GM21825 (cell line): Measurements from ENCODE around the gene BRSK2.

ENCODE experiments used
- ATAC-seq: cut with Tn5 transposase; IDR thresholded peaks from one replicate; pipeline ENCODE4 v1.9.1; 2021; ENCODE audit warnings: mild to moderate bottlenecking, moderate library complexity; ENCODE audit not compliant: unreplicated experiment

The BRSK2 gene

DNA sequence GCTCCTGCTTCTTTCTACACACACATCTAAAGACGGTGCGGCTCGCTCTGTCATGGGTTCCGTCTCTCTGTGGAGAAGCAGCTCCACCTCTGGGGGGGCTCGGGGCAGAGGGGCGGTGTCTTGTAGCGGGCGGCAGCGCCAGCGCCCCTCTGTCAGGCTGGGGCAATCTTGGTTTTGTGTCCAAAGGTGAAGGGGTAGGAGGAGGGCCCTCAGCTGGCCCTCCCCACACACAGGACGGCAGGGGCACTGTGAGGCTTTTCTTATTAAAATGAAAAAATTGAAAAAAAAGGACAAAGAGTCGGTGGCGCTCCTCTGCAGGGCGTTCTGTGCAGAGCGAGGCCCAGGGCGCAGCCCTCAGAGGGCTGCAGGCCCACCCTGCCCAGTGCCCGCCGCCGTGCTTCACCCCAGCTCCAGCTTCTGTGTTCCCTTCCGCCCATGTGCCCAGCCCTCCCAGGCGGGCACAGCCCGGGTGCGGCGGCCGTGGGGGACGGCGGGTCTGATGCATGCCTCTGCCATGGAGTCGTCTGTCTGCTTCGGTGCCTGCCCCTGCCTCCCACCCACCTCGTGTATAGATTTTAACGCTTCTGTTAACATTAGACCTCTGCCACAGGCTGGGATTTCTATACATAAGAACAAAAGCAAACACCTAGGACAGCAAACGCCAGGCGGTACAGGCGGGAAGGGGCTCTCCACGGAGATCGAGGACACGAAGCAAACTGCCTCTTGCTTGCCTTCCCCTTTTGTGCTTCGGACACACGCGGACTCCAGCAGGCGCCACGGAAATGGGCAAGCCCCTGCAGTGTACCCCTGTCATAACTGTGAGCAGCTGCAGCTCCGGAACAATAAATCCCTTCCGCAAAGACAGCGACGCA lies 72.3 kb downstream of the BRSK2 start:
- ATAC-seq: no peak

DNA sequence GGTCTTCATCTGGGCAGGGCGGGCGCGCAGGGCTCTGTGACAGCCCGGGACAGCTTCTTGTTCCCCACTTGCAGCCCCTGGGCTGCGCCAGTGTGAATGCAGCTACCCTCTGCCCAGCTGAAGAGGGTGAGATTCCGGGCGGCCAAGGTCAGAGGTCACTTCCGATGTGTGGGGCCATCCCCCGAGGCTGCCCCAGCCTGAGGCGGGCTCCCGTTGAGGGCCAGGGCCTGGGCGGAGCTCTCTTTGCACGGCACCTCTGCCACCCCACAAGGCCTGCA lies 72.9 kb downstream of the BRSK2 start:
- no peak for ATAC-seq

DNA sequence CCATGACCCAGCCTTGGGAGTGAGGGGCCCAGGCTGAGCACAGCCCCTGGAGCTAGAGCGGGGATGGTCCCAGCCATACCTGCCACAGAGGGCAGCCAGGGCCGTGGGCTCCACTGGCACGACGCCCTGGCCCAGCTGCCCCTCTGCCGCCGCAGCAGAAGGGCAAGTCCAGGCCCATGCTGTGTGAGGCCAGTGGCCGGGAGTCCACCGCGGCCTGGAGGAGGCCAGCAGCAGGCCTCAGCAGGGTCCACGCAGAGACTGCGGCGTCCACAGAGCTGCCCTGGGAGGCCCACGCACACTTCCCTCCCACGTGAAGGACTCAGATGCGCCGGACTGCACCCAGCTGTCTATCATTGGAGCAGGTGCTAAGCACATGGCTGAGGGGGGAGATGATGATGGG lies 73.3 kb downstream of the BRSK2 start:
- no peak for ATAC-seq

DNA sequence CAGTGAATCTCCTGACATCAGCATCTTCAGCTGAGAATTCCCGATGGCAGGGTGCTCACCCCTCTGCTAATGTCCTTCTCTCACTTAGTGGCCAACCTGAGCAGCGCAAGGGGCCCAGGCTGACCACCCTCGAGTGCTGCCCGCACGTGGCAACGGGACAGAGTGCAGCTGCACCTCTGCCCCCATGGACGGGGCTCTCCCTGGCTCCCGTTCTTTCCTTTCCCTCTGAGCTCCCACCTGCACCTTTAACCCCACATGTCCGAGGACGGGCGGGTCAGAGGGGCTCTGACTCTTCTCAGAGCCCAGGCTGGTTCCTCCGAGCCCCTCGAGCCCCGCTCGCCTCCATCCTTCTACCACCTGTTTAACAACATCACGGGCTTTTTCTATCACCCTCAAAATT lies 77.0 kb downstream of the BRSK2 start:
- no peak for ATAC-seq

DNA sequence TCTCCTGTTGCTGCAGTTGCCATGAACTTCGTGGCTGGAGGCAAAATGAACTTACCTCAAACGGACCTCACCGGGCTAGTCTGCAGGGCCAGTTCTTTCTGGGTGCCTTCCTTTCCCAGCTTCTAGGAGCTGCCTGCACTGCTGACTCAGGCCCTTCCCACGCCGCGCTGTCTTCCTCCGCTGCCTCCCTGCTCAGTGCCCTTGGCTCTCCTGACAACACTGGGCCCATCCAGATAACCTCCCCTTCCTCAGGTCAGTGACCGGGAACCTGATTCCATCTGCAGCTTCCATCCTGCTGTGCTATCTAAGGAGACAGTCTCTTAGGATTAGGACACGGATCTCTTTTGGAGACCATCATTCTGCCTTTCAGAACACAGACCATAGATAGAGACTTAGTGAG lies 77.5 kb downstream of the BRSK2 start:
- no peak for ATAC-seq

DNA sequence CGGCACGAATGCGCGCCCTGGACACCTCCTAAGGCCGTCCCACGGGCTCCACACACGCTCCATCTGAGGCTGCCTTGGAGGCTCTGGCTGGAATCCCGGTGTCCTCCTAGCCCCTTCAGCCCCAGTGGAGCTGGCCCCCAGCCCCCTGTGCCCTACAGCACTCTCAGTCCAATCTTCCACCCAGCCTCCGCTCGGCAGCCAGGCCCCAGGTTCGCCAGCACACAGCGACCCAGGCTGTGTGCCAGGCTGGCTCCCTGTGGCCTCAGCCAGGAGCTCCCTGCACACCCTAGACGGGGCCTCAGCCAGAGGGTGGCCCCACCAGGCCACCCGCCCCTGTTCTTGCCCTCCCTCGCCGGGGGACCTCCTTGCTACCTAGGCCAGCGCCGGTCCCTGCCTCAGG lies 78.3 kb downstream of the BRSK2 start:
- ATAC-seq: no peak

DNA sequence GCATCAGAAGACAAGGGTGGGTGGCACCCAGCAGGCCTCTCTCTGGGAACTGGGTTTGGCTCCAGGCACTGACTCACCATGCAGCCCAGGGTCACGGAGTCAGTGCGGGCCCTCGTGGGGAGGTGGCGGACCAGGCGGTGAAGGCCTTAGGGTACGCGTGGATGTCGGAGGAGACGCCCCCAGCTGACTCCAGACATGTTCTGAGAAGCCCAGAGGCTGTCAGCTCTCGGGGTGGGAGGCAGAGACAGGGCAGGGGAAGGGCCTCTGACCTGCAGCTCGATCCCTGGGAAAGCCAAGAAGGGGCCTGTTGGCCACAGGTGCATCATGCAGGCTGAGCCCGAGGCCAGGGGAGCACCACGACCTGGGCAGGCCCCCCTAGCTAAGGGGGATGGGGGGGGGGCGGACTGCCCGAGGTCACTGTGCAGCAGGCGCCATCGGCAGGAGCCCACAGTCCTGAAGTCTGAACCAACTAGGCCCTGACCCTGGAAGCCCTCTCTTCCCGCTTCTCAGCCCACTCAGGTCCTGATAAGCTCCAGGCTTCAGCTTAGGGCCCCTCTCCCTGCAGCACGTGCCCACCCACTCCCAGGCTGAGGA lies 78.8 kb downstream of the BRSK2 start:
- no peak for ATAC-seq

DNA sequence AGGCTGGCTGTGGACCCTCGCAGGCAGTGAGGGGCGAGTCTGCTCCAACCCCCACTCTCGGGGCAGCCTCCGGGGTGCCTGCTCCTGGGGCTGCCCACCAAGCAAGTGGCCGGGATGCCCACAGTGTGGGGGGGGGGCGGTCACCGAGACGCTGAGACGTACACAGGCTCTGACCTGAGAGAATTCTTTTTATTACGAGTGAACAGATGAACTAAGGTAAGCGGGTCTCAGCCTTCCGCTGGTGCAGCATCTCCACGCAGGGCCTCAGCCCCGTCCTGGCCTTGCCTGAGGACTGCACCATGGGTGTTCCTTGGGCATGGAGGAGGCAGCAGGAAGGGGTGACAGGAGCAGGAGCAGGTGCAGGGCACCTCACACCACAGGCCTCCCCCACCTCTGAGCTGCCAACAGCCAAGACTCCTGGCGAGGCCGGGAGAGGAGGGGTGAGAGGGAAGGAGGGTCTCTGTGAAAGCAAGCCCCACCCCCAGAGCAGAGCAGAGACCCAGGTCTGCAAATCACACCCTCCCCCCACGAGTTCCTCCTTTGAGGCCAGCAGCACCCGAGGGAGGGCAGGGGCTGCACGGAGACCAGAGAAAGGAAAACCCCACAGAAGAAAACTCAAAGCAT lies 79.7 kb downstream of the BRSK2 start:
- ATAC-seq: no peak

DNA sequence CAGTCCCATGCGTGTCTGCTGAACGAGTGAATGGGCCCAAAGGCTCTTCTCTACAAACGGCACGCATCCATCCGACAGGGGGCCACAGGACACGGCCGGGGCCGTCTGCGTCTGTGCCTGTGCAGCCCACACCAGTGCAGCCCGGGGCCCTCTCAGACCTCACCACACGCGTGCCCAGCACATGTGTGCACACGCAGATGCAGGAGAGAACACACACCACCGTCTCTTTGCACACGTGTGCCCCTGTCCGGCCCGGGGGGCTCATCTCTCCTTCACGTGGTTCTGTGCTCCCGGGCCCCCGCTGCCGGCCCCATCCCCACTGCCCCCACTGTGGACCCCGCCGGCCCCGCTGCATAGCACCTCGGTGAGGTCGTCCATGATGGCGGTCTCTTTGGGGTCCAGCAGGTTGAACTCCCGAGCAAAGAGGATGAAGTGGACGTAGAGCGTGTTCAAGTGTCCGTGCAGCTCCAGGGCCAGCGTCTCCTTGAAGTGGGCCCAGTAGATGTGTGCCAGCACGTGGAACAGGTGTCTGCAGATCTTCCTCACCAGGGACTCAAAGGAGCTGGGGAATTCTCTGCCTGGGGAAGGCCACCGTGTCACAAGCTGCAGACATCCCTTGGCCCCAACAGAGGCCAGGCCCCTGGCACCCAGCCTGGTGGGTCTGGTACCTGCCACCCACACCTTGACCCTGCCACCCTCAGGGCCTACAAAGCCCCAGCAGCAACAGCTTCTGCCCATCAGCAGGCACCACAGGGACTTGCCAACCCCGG lies 80.4 kb downstream of the BRSK2 start:
- ATAC-seq: no peak

DNA sequence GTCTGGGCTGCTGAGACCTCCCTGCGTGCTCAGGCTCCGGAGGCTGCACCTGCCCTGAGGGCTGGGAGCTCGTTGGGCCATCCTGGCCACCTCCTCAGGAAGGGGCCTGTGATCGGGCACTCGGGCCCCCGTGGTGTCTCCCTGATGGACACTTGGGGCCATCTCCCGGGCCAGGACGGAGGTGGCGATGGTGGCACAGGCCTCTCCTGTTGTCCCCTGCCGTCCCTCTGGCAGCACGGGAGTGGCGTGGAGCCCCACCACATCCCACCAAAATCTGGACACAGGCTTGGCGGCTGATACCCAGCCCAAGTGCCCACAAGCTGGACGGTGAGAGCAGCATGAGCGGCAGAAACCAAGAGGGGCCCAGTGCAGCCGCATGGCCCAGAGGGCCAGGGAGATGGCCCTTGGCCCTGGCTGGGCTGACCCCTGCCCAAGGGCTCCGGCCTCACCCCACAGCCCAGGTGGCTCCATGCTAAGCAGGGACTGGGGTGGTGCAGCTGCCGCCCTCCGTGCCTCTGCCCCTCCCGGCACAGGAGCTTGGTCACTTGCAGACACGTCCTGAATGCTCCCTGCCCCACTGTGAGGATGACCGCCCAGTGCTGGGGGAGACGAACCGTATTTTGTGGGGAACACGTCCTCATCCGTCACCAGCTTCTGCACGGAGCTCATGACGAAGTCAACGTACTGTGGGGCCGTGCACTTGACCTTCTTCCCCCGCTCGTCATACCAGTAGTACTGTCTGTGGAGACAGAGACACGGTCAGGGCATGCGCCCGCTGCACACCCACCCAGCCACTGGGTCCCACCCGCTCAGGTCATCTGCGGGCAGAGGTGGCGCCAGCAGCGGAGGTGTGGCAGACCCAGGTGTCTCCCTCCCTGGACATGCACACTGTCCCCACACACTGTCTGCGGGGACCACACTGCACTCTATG lies 81.2 kb downstream of the BRSK2 start:
- ATAC-seq: no peak

DNA sequence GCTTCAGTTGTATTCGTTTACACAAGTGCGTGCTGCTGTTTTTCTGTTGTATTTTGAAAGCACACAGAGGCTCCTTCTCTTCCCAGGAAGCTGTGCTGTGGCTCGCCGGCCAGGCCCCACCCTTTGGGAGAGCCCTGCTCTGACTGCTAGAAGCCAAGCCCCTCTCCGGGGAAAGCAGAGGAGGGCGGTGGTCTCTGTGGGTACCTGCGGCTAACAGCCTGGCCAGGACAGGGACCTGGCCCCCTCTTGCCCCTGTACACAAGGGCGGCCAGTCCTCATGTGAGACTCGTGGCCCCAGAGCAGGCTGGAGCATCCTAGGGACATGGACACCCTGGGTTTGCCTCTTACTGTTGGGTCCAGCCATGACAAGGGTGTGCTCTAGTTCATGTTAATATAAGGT lies 82.0 kb downstream of the BRSK2 start:
- no peak for ATAC-seq

DNA sequence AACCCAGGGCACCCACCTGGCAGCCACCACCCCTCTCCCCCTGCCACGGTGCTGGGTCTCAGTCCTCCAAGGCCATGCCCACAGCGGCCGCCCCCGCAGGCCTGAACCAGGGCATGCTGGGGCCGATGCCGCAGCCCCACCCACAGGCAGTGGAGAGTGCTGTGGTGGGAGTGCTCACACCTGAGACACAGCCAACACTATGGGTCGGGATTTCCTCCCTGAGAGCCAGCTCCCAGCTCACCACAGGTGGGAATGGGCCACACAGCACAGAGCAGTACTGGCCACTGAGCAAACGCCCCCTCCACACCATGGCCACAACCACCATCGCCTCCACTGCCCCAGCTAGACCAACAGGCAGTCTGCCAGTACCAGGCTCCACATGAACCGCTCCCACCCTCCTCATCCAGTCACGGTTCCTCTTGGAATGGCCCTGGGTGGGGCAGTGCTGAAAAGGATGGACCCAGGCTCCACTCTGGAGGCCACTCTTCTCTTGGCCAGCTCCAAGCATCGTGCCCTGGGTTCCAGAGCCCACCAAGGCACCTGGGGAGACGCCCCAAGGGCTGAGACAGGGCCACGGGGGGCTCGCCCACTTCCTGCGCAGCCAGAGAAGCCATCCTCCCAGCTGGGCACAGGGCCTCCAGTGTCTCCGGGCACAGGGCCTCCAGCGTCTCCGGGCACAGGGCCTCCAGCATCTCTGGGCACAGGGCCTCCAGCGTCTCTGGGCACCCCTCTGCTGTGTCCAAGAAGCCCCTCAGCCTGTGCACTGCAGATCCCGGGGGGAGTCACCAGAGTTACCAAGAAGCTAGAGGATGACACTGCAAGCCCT lies 82.7 kb downstream of the BRSK2 start:
- no peak for ATAC-seq

DNA sequence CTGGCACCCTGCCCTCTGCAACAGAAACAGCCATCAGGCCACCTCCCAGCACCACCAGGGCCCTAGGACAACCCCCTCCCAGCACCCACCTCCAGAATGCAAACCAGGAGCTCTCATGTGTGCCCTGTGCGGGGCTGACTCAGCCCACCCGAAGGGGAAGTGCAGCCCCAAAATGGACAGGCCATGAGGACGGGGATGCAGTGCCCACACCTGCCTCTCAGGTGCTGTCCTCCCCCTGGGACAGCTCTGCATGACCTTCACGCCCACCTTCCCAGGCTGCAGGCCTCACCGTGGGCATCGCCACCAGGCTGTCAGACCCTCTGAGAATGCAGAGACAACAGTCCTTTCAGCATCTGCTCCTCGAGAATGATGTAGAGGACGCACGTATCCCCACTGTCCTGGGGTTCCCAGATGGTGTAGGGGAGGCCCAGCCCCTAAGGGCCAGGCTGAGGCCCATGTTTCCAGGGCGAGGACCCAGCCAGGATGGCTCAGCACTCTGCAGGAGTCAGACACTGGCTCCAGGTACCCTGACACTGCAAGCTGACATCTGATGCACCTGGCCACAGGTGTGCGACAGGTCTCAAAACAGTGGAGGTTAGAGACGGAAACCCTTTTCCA lies 83.4 kb downstream of the BRSK2 start:
- ATAC-seq: no peak

DNA sequence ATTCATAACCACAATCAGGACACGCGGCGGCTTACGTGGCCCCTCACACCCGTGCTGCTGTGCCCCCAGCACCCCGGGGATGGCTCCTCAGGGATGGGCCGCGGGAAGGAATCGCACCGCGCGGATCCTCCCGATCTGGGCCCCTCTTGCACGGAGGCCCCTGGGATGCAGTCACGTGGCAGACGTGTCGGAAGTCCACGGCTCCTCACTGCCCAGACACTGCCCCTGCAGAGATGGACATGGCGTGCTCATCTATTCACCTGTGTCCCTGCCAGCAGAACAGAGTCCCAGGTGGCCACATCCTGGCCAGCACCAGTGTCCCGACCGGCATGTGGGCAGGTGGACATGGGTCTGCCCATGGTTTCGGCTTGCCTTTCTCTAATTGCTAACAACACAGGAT lies 84.1 kb downstream of the BRSK2 start:
- no peak for ATAC-seq

DNA sequence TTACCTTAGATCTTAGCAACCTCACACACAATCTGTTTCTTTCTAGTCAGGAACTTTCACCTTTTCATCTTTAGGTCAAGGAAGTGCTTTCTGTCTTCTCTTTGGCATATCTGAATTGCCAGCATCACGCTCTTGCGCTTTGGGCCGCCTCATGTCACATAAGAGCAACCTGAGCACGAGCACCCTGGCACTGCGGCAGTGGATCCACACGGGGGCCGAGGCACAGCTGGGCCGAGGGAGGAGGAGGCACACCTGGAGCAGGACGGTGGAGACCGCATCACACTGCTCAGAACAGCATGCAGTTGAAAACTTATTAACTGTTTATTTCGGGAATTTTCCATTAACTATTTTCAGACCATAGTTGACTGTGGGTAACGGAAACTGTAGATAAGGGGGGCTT lies 86.1 kb downstream of the BRSK2 start:
- ATAC-seq: no peak

DNA sequence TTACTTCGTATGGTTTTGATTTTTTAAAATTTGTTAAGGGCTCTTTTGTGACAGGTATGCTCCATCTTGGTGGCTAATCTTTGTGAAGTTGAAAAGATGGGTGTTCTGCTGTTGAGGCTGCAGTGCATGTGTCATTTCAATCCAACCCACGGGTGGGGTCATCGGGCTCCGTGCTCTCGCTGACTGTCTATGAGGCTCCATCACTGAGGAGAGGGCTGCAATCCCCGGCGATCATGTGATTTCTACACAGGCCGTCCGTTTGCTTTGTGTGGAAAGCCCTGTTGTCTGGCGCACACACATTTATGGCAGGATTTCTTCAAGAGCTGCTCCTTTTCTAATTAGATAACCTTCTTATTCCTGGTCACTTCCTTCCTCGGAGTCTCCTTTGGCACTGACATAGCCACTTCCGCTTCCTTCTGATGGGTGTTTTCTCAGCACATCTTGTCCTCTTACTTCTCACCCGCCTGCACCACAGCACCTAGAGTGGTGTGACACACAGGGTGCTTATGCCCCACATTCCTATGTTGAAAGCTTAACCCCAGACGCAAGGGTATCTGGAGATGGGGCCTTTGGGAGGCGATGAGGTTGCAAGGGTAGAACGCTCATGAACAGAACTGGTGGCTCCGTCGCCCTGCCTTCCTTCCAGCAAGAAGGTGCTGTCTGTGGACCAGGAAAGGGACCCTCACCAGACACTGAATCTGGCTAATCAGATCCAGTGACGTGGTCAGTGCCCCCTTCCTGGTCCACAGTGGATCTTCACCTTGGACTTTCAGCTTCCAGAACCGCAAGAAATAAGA lies 87.4 kb downstream of the BRSK2 start:
- no peak for ATAC-seq

DNA sequence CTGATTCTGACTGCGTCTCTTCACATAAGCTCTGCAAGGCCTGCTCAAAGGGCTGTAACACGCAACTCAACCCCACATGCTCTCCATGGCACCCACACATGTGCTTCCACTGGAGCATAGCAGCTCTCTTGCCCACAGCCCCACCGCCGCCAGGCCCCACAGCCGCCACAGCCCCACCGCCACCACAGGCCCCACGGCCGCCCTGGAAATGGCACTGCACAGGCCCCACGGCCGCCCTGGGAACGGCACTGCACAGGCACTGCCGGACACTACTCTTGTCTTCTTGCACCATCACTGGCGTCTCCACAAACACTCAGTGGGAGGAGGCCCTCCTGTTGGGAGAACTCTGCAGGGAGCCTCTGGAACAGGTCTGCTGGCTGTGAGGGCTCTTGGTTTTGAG lies 88.3 kb downstream of the BRSK2 start:
- no peak for ATAC-seq

DNA sequence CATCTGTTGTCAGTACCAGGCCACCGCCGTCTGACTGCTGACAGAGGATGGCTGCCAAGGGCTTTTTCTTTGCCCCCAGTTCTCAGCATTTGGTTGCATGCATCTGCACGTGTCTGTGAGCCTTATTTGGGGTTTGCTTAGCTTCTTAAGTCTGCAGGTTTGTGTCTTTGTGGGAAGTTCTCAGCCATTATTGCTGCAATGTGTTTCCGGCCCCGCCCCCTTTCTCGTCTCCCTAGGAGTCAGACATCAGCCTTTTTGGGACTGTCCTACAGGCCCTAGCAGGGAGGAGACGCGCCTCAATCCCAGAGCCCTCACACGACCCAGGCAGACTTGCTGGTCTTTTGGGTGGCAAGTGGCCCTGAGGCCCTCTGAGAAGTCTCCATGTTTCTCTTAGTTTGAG lies 88.8 kb downstream of the BRSK2 start:
- no peak for ATAC-seq
